ENCODE data around the gene KCTD21.

KCTD21 gene

DNA sequence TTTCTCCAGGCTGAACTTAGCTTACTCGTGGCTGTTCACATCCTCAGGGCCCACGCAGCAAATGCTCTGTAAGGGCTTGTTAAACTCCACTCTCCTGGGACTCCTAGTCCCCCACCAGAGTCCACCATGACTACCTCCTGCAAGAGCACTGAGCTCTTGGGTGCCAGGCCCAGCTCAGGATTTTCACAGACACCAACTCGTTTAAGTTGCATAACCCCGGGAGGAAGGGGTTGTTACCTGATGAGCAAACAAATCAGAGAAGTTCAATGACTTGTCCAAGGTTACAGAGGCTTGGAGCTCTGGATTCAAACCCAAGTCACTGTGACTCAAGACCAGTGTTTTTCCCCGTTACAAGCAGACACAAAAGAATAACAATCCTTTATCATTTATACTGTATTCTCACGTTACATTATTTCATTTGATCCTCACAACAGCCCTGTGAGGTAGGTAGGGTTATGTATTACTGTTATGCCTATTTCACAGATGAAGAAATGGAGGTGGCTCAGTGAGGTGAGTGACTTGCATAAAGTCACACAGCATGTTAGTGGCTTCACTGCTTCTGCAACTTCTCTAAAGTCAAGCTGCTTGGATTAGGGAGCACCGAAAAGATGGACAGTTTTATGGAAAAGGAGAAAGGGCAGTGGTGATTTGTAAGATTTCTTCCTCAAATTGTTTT is 17.4 kb downstream of the KCTD21 start:
- DNase-seq = no peak

DNA sequence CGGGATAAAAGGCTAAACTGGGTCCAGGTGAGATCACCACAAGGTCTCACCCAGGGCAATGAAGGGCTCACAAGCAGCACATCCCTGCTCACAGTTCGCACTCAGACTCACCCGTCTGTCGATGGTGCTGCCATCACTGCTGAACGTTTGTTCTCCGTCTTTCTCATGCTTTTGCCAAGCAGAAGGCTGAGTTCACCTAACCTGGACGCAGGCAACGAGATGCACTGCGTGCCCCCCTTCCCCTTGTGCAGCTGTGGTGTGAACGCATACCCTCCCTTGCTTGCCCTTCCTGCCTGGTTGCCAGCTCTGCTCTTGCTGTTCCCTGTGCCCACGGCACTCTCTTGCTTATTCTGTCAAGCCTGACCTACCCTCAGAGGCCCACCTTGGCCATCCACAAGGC is 18.0 kb downstream of the KCTD21 start:
- DNase-seq = no peak

DNA sequence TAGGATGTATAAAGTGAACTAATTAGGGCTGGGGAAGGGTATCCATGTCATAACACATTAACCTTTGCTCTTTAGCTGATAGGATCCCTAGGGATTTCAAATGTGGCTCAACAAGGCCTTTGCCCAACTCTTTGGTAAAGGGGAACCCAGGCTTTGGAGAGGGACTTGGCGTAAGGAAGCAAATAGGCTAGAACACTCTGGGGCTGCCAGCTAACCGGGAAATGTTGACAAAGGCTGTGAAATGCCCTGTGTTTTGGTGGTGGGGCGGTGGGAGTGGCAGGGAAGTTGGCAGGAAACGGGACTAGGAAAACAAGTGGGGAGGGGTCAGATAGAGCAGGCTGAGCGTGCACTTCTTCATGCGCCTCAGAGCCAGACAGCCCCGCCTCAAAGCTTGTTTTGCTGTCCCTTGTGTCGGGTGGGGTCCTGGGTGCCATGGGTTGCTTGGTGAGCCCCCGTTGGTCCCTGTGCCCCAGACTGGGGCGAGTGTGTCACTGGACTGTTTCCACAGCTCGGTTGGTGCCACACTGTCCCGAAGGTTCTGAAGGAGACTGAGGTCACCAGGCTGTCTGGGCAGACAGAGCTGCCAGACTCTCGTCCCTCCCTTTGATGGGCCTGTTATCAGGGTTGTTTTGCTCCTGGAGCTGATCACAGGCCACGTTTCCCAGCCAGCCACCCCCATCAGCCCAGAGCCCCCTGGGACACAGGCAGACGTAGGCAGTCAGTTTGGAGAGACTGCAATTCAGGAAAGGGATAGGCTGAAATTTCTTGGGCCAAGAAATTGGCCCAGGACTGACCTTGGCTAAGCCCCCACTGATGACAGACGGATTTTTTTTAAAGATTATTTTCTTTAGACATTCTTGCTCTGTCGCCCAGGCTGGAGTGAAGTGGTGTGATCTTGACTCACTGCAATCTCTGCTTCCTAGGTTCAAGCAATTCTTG is 19.6 kb downstream of the KCTD21 start:
- DNase-seq = no peak

DNA sequence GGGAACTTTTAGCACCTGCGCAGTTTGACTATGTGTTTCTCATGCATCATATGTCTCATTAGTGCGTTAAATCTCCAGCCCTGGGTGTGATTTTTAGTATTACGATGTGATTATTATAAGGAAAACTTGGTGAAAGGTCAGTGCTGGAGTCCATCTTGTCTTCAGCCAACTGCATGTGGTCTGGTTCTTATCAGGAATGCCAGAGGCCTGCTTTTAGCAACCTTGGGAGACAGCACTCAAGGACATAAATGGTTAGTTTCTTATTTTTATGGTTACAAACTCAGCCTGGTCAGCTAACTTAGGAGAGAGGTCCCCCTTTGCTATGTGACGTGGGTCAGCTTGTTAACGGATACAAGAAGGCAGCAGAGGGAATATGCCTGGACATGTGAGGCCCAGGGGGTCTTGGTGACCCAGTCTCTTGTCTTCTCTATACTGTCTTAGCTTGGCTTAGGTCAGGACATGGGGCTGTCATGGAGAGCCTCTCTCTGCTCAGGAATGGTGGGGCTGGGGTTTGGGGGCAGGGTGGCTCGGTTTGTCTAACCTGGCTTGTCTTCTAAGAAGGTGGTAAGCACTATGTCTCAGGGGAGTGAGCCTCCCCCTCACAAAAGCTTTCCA is 21.5 kb downstream of the KCTD21 start:
- no peak for DNase-seq

DNA sequence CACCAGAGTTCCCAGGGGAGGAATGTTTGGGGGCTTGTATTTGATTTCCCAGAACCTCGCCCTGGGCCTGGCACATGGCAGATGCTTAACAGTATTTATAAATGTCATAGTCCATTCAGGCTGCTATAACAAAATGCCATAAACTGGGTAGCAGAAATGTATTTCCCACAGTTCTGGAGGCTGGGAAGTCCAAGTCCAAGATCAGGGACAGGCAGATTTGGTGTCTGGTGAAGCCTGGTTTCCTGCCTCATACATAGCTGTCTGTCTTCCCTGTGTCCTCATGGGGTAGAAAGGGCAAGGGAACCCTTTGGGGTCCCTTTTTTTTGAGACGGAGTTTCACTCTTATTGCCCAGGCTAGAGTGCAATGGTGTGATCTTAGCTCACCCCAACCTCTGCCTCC is 24.0 kb downstream of the KCTD21 start:
- no peak for DNase-seq

DNA sequence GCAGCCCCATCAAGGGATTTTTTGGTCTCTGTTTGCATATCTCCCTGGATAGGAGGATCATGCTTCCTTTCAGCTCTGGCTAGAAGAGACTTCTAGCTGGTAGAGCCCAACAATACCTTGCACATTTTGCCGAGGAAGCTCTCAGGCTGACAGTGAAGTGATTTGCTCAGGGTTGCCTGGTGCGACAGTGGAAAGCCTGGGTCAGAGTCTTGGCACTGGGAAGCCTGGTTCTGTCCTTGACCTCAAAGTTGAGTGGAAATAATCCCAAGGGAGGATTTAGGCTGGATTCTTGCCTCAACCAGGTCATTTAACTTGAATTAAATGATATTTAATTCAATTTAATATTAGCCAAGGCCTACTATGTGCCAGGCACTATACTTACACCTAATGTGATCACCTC is 24.6 kb downstream of the KCTD21 start:
- DNase-seq = no peak

DNA sequence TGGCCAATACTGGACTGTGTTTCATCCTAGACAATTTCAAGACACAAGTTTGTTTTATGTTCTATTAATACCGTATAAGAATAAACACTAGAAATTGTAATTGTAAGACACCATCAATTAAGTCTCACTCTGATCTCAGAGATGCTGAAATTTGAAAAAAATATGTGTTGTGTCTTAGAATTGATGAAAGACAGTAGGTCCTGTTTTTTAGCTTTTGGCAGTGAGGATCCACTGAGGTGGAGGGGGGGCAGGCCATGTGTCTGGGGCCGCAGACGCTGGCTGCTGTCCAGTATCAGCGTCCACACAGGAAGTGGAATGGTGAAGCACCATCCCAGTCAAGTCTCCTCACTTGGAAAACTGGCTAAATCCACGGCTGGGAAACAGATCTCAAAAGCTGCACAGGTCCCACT is 26.5 kb downstream of the KCTD21 start:
- no peak for DNase-seq

DNA sequence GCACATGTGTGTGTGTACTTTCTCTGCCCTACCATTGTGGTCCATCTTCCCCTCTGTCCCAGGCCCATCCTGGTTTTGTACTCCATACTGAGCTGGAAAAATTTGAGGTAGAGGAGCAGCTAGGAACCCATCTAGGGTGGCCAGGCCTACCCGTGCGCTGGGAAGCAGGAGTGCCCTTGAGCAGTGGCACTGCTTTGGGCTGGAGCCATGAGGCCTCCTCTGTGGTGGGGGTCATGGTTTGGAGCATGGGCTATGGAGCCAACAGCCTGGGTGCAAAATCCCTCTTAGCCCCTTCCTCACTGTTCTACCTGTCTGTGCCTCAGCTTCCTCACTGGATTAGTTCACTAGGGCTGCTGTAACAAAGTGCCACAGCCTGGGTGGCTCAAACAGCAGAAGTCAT is 27.1 kb downstream of the KCTD21 start:
- no peak for DNase-seq

DNA sequence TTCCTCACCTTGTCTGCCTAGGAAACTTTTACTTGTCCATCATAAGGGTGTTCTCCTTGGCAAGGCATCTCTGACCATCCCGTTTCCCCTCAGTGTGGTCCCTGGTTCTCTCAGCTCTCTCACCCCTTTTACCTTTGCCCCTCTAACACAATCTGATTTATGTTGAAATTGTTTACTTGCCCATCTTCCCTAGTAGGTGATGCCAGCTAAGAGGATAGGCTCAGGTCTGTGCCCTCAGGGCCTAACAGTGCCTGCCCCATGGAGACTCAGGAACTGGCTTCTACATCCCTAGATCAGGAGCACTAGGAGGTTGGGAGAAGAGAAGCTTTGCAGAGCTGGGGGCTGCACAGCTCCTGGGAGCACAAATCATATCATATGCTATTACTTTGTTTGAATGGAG is 27.9 kb downstream of the KCTD21 start:
- no peak for DNase-seq

DNA sequence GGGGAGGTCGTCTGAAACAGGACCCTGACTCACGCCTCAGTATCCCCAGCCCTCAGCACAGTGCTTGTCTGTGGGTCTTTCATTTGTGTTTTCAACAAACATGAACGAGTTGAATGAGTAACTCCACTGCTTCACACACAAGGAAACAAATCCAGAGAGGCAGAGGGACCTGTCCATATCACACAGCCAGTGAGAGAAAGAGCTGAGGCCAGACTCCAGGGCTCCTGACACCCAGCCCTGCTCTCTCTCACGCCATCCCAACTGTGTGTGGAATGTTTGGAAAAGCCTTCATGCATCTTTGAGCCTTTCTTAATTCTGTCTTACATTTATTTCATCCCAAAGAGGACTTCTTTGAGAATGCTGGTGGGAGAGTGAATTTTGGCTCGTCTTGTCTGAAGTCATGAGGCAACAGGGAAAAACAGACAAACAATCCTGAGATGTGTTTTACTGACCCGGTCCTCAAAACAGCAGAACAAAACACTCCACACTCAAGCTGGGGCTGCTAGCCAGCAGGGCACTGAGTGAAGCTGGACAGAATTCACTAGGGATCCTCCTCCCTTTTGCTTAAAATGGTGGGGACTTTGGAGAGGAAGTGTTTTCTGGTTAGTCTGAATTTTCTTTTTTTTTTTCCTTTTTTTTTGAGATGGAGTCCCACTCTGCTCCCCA is 29.3 kb downstream of the KCTD21 start:
- DNase-seq = no peak

DNA sequence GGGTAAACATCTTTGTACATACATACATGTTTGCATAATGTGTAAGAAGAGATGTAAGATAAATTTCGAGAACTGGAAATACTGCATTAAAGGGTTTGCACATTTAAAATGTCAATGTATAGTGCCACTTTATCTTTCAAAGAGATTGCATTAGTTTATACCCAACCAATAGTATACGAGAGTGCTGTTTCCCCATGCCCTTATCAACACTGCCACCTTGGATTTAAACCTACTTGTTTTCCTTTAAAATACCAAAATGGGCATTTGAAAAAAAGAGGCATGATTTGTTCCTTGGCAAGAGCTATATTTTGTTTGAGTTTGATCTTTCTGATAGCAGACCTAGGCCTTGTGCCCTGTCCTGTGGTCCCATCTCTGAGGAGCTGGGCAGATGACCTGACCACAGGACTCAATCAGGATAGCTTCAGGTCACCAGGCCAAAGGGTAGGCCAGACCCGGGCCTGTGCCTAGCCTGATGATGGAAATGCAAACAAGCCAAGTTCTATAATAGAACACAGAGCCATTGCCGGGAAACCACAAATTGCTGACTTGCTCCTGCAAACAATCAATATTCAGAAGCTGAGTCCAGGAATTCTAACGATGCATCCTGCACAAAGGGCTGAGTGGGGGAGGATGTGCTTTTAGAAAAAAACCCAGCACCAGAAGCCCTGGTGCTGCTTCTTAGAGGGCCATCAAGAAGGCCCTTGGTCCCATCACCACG is 32.1 kb downstream of the KCTD21 start:
- DNase-seq = no peak

DNA sequence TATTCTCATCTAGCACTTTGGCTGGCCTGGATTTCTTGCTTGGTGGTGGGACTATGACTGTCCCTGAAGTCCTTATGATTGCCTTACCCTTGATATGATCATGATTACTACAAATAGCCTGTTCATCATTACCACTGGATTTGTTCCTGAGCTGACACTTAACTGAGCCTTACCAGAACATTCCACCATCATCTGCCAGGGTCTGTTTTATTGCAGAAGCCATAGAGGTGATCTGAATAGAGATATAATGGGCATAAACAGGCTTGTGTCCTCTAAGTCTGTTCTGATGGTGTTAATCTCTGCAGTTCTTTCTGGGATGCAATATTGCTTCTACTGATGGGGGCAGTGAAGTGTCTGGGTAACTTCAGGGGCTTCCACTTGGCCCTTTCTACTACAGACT is 36.6 kb downstream of the KCTD21 start:
- no peak for DNase-seq

DNA sequence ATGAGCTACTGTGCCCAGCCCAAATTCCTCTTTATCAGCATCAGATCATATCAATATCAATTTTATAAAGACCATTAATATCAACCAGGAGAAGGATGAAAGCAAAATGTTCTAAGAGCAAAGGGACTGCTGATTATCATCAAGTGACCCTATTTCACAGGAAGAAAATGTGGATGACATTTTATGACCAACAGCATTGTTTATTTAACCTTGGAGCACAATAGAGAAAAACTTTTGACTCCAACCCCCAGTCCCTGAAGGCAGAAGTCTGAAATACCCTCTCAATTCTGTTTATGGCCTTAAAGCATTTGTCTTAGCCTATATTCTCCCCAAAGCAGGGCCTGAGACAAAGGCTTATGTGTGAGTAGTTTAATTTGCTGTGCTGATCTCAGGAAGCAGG is 37.7 kb downstream of the KCTD21 start:
- DNase-seq = no peak

DNA sequence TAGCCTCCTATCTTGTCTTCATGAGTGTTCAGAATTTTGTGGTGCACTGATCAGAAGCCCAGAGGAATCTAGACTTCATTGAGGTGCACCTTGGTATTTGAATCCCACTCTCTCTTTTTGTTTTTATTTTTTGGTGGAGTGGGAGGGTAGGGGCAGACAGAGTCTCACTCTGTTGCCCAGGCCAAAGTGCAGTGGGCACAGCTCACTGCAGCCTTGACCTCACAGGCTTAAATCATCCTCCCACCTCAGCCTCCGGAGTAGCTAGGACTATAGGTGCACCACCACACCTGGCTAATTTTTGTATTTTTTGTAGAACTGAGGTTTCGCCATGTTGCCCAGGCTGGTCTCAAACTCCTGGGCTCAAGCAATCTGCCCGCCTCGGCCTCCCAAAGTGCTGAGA is 38.1 kb downstream of the KCTD21 start:
- no peak for DNase-seq

DNA sequence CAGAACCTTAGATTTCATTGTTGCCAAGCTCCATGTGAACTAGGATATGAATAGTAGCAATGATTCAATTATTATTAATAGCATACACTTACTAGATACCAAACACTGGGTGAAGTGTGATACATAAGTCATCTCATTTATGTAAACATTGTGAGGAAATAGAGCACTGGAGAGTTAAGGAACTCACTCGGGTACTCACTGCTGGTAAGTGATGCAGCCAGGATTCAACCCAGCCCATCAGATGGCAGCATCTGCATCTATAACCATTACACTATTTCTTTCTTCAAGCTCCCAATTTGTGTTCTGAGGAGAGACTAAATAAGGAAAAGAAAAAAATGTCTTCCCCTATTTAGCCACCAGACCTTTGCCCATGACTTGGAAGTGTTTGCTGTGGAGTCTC is 38.8 kb downstream of the KCTD21 start:
- no peak for DNase-seq

DNA sequence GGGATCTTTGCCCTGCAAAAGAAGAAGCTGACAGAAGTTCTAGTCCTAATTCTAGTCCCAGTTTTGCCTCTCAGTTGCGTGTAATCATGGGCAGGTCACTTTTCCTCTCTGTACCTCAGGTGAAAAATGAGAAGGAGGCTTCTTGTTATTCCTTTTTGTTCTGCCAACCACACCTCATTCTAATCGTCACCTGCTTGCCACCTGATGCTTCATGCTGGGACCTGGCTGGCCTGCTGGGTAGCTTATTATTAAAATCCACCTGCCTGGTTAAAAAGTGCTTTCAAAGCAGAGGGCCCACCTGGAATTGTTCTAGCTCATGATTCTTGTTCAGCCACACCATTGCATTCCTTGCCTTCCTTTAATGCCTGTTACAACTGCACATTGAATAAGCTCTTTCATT is 40.6 kb downstream of the KCTD21 start:
- no peak for DNase-seq

DNA sequence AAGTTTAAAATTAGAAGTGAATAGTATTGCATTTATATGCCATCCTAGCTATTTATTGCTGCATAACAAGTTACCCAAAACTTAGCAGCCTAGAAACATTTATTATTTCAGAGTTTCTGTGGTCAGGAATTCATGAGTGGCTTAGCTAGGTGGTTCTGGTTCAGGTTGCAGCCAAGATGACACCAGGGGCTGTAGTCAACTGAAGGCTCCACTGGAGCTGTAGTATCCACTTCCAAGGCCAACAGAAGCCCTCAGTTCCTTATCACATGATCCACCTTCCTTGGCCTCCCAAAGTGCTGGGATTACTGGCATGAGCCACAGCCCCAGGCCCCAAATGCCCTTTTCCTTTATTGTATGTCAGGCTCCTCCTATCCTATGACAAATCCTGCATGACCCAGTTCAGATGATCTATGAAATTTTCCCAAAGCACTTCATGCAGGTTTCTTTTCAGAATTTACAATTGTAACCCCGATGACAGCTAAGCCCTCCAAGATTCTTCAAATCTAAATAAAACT is 42.9 kb downstream of the KCTD21 start:
- DNase-seq = no peak

DNA sequence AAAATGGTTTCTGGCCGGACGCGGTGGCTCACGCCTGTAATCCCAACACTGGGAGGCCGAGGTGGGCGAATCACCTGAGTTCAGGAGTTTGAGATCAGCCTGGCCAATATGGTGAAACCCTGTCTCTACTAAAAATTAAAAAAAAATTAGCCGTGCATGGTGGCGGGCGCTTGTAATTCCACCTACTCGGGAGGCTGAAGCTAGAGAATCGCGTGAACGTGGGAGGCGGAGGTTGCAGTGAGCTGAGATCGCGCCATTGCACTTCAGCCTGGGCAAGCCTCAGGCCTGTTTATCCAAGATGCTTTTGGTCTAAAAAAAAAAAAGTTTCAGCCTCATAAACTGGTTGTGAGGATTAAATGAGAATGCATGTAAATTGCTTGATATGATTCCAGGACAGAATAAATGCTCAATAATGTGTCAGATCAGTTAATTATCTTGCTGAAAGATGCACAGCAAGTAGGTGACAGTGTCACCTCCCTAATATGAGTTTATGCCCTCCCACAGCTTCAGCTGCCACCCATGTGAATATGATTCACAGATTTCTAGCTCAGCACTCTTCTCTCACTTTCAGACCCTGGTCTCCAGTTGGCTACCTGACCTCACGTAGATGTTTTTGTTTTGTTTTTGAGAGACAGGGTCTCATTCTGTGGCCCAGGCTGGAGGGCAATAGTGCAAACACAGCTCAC is 47.9 kb downstream of the KCTD21 start:
- no peak for DNase-seq

DNA sequence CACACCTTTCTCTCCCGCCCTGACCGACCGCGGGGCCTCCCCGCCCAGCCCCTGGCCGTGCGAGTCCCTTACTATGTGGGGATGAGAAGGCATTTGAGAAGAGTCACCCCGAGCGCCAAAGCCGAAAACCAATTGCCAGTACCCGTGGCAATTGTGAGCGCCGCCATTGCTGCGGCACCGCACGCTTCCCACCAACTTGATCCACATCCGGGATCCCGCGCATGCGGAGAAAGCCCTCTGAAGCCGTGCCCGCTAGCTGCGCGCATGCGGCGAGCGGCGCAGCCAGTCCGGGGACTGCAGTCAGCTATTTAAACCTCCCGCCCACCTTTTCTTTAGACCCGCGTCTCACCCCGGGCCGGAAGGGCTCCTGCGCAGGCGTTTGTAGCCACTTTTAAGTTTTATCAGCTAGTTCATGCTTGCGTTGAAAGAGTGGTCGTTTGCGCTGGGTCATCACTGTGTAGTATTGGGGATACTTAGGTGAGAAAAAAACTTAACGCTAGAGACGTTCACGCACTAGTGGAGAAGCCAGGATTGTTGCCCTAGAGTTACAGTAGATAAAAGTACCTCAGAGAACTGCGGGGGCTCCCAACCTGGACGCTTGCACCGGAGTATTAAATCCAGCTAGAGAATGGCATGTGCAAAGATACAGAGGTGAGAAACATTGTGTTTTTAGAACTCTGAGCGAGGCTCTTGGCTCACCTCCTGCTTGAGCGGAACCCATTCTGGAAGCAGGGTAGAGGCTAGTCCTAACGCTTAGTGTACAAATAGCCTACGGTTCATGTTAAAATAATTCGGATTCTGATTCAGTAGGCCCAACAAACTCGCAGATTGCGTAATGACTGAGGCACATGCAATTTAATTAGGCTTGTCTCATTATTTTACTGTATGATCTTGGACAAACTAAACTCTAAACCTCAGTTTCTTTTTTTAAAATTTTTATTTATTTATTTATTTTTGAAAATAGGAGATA is 48.7 kb downstream of the KCTD21 start, which contains the start of gene ALG8:
ALG8 (minus strand) TSS at position 205 of the 970 bp plus-strand sequence; CDS start at position 167, 38 bp downstream.
- DNase-seq = peak; percentile 97

DNA sequence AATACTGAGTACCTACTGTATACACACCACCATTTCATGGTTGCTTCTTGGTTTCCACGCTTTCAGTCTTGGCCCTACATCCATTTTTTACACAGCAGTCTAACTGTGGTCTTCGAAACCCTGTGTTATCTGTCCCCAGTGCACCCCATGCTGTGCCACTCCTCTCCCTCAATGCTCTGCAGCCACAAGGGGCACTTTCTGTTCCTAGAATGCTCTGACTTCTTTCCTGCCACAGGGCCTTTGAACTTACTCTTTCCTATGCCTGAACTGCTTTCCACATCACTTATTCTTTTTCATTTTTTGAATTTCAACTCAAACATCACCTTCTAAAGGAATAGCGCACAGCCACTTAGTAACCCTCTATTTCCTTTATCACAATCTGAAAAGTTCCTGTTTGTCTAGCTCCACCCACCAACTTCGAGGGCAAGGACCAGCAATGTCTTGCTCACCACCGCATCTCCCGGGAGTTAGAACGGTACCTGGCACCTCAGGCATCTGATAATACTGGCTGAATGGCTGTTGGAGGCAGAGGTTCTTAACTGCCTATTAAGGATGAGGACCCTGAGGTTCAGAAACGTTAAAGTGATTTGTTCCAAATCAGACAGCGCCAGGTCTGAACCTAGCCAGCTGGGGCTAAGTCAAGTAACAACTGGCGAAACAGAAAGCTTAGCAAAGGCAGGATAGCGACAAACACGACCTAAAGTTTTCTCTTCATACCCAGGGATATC is 49.6 kb downstream of the KCTD21 start:
- DNase-seq = peak; percentile 27

Measured in CD4-positive, alpha-beta T cell treated with Interleukin-4 for 4 hours (primary cell).